GM12801 (cell line): ENCODE data around the gene SLC29A4.

Experiments
- CTCF ChIP-seq: IDR thresholded peaks from one replicate; pipeline ENCODE4 v1.5.1; 2011; ENCODE audit warnings: control low read depth; ENCODE audit not compliant: insufficient read length; ENCODE audit errors: extremely low read depth

The SLC29A4 gene

GRCh38 chr7:5255832-5256231 lies 26.9 kb upstream of the SLC29A4 start:
- TF ChIP-seq CTCF = no peak

- no peak for TF ChIP-seq CTCF
Measured at GRCh38 chr7:5265320-5266190, 17.2 kb upstream of the SLC29A4 start.

GRCh38 chr7:5266191-5267028 lies 16.3 kb upstream of the SLC29A4 start:
- no peak for TF ChIP-seq CTCF

GRCh38 chr7:5270788-5271187 lies 12.0 kb upstream of the SLC29A4 start:
- TF ChIP-seq CTCF = no peak

- TF ChIP-seq CTCF = no peak
Measured at GRCh38 chr7:5274441-5274840, 8.3 kb upstream of the SLC29A4 start.

GRCh38 chr7:5276611-5277010 lies 6.1 kb upstream of the SLC29A4 start:
- no peak for TF ChIP-seq CTCF

- no peak for TF ChIP-seq CTCF
Measured at GRCh38 chr7:5278766-5279165, 4.0 kb upstream of the SLC29A4 start.
